Panc1 (cell line): ENCODE data around the gene PRKCA.

Source experiments
- CTCF ChIP-seq: fragments of 450-650 bp; IDR thresholded peaks from 2 replicates; pipeline ENCODE4 v1.5.1; 2017; ENCODE audit warnings: mild to moderate bottlenecking
- POLR2AphosphoS5 ChIP-seq: IDR thresholded peaks from 2 replicates; pipeline ENCODE4 v1.6.1; 2012; ENCODE audit warnings: mild to moderate bottlenecking, low read depth, low read length, moderate library complexity
- SIN3A ChIP-seq: IDR thresholded peaks from 2 replicates; pipeline ENCODE4 v1.6.1; 2012; ENCODE audit warnings: low read depth, mild to moderate bottlenecking, low read length, moderate library complexity, borderline replicate concordance; ENCODE audit not compliant: insufficient read depth

- TF ChIP-seq CTCF (no peak), SIN3A (no peak), POLR2AphosphoS5 (no peak)
Measured at GRCh38 chr17:66542129-66542966, 239.9 kb downstream of the PRKCA start.
